Caco-2 (cell line): ENCODE measurements around the gene PALD1. TPM values are rescaled to one million over a fixed set of nuclear protein-coding genes. Genes with fewer than 3 reads are reported as not detected.

ENCODE experiments used
- BruUV-seq: library from RNA; stranded (reverse); fragments of 400-500 nt; replicated peaks from 2 replicates; lab custom pipeline; 2021; lab: Mats Ljungman, UMichigan
- CTCF ChIA-PET: fragments of 300-600 bp; sonication (Branson Sonifier 250); formaldehyde crosslinking; loops from one replicate; lab custom pipeline; 2022; ENCODE audit warnings: antibody characterized with exemption; lab: Charles Lee
- POLR2A ChIA-PET: fragments of 300-600 bp; sonication (Branson Sonifier 250); formaldehyde crosslinking; loops from one replicate; lab custom pipeline; 2022; ENCODE audit warnings: antibody characterized with exemption; lab: Charles Lee
- DNase-seq, 2 experiments: peaks; one replicate each; pipeline versions ENCODE4 v3.0.0 to v3.0.0-alpha.2; 2020 to 2022
- H3K27me3 ChIP-seq: replicated peaks from 2 replicates; pipeline ENCODE4 v1.6.0; 2011; ENCODE audit warnings: low read length; ENCODE audit not compliant: control insufficient read depth, insufficient read depth
- H3K36me3 ChIP-seq: 2 replicates; pipeline ENCODE4 v1.5.1; 2011; ENCODE audit warnings: low read length; ENCODE audit not compliant: control insufficient read depth, insufficient read depth
- H3K4me1 ChIP-seq: fragments of 250-450 bp; sonication (Bioruptor Pico); 2 replicates; pipeline ENCODE4 v1.5.1; 2020; ENCODE audit warnings: mild to moderate bottlenecking
- H3K4me3 ChIP-seq: 2 replicates; pipeline ENCODE4 v1.5.1; 2011; ENCODE audit warnings: low read depth, mild to moderate bottlenecking, control low read depth, low read length
- H3K9me3 ChIP-seq: fragments of 250-450 bp; sonication (Bioruptor Pico); 2 replicates; pipeline ENCODE4 v1.5.1; 2020; ENCODE audit warnings: mild to moderate bottlenecking, moderate library complexity
- H3K27ac Mint-ChIP-seq: one replicate; pipeline ENCODE4 v1.8.0; 2022; ENCODE audit warnings: mixed read lengths; ENCODE audit not compliant: unreplicated experiment
- H3K27me3 Mint-ChIP-seq: one replicate; pipeline ENCODE4 v1.8.0; 2022; ENCODE audit warnings: mixed read lengths; ENCODE audit not compliant: insufficient read depth, unreplicated experiment
- H3K36me3 Mint-ChIP-seq: one replicate; pipeline ENCODE4 v1.8.0; 2022; ENCODE audit warnings: mild to moderate bottlenecking, mixed read lengths; ENCODE audit not compliant: insufficient read depth, unreplicated experiment
- H3K4me1 Mint-ChIP-seq: one replicate; pipeline ENCODE4 v1.8.0; 2022; ENCODE audit warnings: low read depth, mixed read lengths; ENCODE audit not compliant: unreplicated experiment
- H3K4me3 Mint-ChIP-seq: one replicate; pipeline ENCODE4 v1.8.0; 2022; ENCODE audit warnings: mild to moderate bottlenecking, moderate library complexity, mixed read lengths; ENCODE audit not compliant: unreplicated experiment
- H3K9me3 Mint-ChIP-seq: one replicate; pipeline ENCODE4 v1.8.0; 2022; ENCODE audit warnings: mixed read lengths; ENCODE audit not compliant: unreplicated experiment
- intact Hi-C: fragments of 100-400 bp; cut with micrococcal nuclease; formaldehyde crosslinking; loops from one replicate; pipeline ENCODE4 v1.10.0; 2022; ENCODE audit not compliant: unreplicated experiment
- total RNA-seq: library from RNA; stranded (reverse); gene quantifications from 2 replicates; pipeline ENCODE4 v1.2.3, GENCODE V29; 2022
- TF ChIP-seq, protein P1 (sequence below), 2 experiments: fragments of 200-600 bp in 1 of 2; IDR thresholded peaks; 1 replicate in 1 of 2; 2 replicates in 1 of 2; pipeline versions ENCODE4 v1.5.1 to v1.8.0; 2011 to 2022; ENCODE audit warnings: antibody characterized with exemption in 1 of 2, control low read depth in 1 of 2, inconsistent platforms in 1 of 2, low read depth in 1 of 2, low read length in 1 of 2, mild to moderate bottlenecking in 1 of 2, moderate library complexity in 1 of 2; ENCODE audit not compliant: insufficient read depth in 1 of 2, severe bottlenecking in 1 of 2, unreplicated experiment in 1 of 2

PALD1 gene
- total RNA-seq, 1 experiment from 2014 or later, result 10.3 TPM

DNA sequence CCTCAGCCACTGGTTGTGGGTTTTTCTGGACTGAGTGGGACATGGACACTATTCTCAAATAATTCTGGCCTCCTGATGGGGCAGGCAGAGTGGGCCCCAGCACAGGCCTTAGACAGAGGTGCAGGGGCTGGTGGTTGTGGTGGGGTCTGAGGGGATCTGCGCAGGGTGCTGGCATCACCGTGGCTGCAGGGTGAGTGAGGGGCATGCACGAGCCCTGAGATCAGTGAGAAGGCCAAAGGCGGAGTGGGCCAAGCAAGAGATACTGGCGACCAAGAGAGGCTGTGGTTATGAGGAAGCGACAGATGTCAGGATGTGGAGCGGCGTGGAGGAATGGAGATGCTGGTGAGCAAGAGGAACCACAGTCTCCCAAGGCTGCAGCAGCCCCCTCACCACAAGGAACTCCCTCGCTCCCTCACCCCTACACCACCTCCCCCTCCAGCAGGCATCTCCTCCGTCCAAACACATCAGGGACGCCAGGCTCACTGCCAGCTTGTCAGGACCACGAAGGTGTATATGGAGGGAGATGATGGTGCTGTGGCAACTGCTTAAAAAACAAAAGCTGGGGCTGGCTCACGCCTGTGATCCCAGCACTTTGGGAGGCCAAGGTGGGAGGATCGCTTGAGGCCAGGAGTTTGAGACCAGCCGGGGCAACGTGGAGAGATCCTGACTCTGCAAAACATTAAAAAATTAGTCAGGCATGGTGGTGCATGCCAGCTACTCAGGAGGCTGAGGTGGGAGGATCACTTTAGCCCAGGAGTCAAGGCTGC, 114.4 kb downstream of the PALD1 start:
- TF ChIP-seq, protein P1, sequence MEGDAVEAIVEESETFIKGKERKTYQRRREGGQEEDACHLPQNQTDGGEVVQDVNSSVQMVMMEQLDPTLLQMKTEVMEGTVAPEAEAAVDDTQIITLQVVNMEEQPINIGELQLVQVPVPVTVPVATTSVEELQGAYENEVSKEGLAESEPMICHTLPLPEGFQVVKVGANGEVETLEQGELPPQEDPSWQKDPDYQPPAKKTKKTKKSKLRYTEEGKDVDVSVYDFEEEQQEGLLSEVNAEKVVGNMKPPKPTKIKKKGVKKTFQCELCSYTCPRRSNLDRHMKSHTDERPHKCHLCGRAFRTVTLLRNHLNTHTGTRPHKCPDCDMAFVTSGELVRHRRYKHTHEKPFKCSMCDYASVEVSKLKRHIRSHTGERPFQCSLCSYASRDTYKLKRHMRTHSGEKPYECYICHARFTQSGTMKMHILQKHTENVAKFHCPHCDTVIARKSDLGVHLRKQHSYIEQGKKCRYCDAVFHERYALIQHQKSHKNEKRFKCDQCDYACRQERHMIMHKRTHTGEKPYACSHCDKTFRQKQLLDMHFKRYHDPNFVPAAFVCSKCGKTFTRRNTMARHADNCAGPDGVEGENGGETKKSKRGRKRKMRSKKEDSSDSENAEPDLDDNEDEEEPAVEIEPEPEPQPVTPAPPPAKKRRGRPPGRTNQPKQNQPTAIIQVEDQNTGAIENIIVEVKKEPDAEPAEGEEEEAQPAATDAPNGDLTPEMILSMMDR (IDR thresholded peaks at IDR 0.05; ENCODE audit: insufficient read depth in 1 of 2, low read depth in 1 of 2, low read length in 1 of 2, severe bottlenecking in 1 of 2, unreplicated experiment in 1 of 2), result no peak
- peak in 1 of 2 experiments; percentile 34 for DNase-seq
- ChIA-PET CTCF (interaction anchor here (0.6 kb wide), 1 partner anchor 39 kb away, joined by 4 read pairs; no protein-coding TSS in a partner anchor), POLR2A (no interaction called here)
- intact Hi-C loops, result no loop called here
- H3K36me3 Mint-ChIP-seq, result no peaks in the 10 kb centered on the region
- no peaks in the 10 kb centered on the region for H3K9me3 Mint-ChIP-seq
- no peaks in the 10 kb centered on the region for H3K36me3 ChIP-seq
- peaks cover 11% of the 10 kb centered on the region for H3K27me3 Mint-ChIP-seq
- no peak overlapping the region for H3K4me3 ChIP-seq
- H3K27me3 ChIP-seq, result no peaks in the 10 kb centered on the region
- BruUV-seq, result no TSS peak
- peaks cover 17% of the 10 kb centered on the region for H3K4me1 Mint-ChIP-seq
- H3K4me1 ChIP-seq, result peaks cover 18% of the 10 kb centered on the region
- no peak overlapping the region for H3K4me3 Mint-ChIP-seq
- H3K27ac Mint-ChIP-seq, result no peak overlapping the region
- no peaks in the 10 kb centered on the region for H3K9me3 ChIP-seq

DNA sequence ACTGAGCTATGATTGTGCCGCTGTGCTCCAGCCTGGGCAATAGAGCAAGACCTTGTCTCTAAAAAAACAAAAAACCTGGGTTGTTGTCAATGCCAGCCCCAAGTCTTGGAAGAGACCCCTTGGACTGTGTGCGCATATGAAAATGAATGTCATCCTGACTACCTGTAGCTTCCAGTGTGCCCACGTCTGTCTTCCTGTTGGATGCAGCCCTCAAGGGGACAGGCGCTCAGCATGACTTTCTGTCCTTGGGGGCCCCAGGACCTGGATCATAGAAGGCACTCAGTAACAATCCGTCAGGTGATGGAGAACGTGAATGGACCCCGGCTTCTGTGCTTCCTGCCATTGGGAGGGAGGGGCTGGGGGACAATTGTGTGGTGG, 114.9 kb downstream of the PALD1 start:
- intact Hi-C loops, result no loop called here
- no peak overlapping the region for H3K4me3 Mint-ChIP-seq
- Histone ChIP-seq H3K9me3 (no peaks in the 10 kb centered on the region), H3K36me3 (no peaks in the 10 kb centered on the region), H3K4me3 (no peak overlapping the region), H3K4me1 (peaks cover 18% of the 10 kb centered on the region), H3K27me3 (no peaks in the 10 kb centered on the region)
- no peaks in the 10 kb centered on the region for H3K9me3 Mint-ChIP-seq
- TF ChIP-seq, protein P1 (IDR thresholded peaks at IDR 0.05; ENCODE audit: insufficient read depth in 1 of 2, low read depth in 1 of 2, low read length in 1 of 2, severe bottlenecking in 1 of 2, unreplicated experiment in 1 of 2), result no peak
- H3K27me3 Mint-ChIP-seq, result peaks cover 8% of the 10 kb centered on the region
- H3K36me3 Mint-ChIP-seq, result no peaks in the 10 kb centered on the region
- BruUV-seq, result no TSS peak
- ChIA-PET CTCF (interaction anchor here (0.6 kb wide), 1 partner anchor 39 kb away, joined by 4 read pairs; no protein-coding TSS in a partner anchor), POLR2A (no interaction called here)
- DNase-seq, result peak in 1 of 2 experiments; percentile 21
- H3K4me1 Mint-ChIP-seq, result peaks cover 17% of the 10 kb centered on the region
- no peak overlapping the region for H3K27ac Mint-ChIP-seq

DNA sequence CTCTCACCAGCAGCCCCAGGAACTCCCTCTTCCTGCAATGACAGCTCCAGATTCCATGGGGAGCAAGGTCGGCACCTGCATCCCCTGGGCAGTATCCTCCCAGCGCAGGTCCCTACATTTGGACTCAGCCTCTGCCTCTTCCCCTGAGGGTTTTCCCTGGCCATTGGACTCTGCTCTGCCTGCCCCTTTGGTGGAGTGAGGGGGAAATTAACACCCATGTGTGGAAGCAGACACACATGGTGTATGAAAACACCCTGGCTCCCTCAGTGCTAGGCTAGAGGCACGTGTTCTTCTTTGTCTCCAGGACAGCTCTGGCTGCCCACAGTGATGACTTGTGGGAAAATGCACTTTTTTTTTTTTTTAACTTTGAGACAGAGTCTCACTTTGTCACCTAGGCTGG, 115.6 kb downstream of the PALD1 start:
- no peaks in the 10 kb centered on the region for H3K36me3 ChIP-seq
- peak in 1 of 2 experiments; percentile 31 for DNase-seq
- Mint-ChIP-seq H3K27me3 (peaks cover 1% of the 10 kb centered on the region), H3K4me3 (no peak overlapping the region), H3K9me3 (no peaks in the 10 kb centered on the region), H3K36me3 (no peaks in the 10 kb centered on the region), H3K27ac (no peak overlapping the region), H3K4me1 (peaks cover 17% of the 10 kb centered on the region)
- peaks cover 18% of the 10 kb centered on the region for H3K4me1 ChIP-seq
- POLR2A ChIA-PET, result no interaction called here
- intact Hi-C loops, result no loop called here
- TF ChIP-seq, protein P1 (IDR thresholded peaks at IDR 0.05; ENCODE audit: insufficient read depth in 1 of 2, low read depth in 1 of 2, low read length in 1 of 2, severe bottlenecking in 1 of 2, unreplicated experiment in 1 of 2), result no peak
- CTCF ChIA-PET, result no interaction called here
- BruUV-seq, result no TSS peak
- H3K4me3 ChIP-seq, result no peak overlapping the region
- H3K27me3 ChIP-seq, result no peaks in the 10 kb centered on the region
- no peaks in the 10 kb centered on the region for H3K9me3 ChIP-seq
